ENCODE measurements around the gene TYR.

DNA sequence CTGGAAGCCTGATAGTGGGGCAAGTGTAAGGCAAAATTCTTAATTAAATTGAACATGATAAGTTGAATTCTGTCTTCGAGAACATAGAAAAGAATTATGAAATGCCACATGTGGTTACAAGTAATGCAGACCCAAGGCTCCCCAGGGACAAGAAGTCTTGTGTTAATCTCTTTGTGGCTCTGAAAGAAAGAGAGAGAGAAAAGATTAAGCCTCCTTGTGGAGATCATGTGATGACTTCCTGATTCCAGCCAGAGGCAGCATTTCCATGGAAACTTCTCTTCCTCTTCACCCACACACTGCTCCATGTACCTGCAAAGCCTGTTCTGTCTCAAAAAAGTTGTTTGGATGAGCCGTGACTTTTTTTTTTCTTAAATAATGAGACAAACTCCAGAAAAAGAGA lies 1.9 kb upstream of the TYR start:
- no peak for TF ChIP-seq POLR2AphosphoS5 (IDR thresholded peaks at IDR 0.05; ENCODE audit: low read depth, low read length)
- TF ChIP-seq POLR2A (IDR thresholded peaks at IDR 0.05; ENCODE audit: low read depth, low read length) = no peak
